SH-SY5Y (cell line): ENCODE results near the gene POLR1A.

Experiments
- GATA2 ChIP-seq: IDR thresholded peaks from 2 replicates; pipeline ENCODE4 v1.6.1; 2011; ENCODE audit warnings: mild to moderate bottlenecking, low read depth, low read length
- GATA3 ChIP-seq: IDR thresholded peaks from 2 replicates; pipeline ENCODE4 v1.6.1; 2011; ENCODE audit warnings: low read depth, mild to moderate bottlenecking, low read length, moderate library complexity

GRCh38 chr2:86102157-86102556 lies 3.5 kb downstream of the POLR1A start:
- TF ChIP-seq GATA2 = no peak
- TF ChIP-seq GATA3 = no peak
